GM23248 (cell line): ENCODE results near the gene NR2F2.

Source experiments
- EZH2 ChIP-seq: fragments of 200-600 bp; sonication (generic); IDR thresholded peaks from 2 replicates; pipeline ENCODE4 v1.6.1; 2018; ENCODE audit warnings: antibody characterized with exemption, mild to moderate bottlenecking; ENCODE audit not compliant: insufficient read depth, poor library complexity, severe bottlenecking
- EZH2phosphoT487 ChIP-seq: fragments of 200-600 bp; sonication (generic); IDR thresholded peaks from 2 replicates; pipeline ENCODE4 v1.6.1; 2018; ENCODE audit warnings: antibody characterized with exemption, moderate library complexity, mild to moderate bottlenecking, low read depth; ENCODE audit not compliant: insufficient read depth

GRCh38 chr15:96311256-96311955 lies 19.1 kb upstream of the NR2F2 start:
- no peak for TF ChIP-seq EZH2
- TF ChIP-seq EZH2phosphoT487, result no peak
